Measurements from ENCODE around the gene FZR1.

FZR1 gene

DNA sequence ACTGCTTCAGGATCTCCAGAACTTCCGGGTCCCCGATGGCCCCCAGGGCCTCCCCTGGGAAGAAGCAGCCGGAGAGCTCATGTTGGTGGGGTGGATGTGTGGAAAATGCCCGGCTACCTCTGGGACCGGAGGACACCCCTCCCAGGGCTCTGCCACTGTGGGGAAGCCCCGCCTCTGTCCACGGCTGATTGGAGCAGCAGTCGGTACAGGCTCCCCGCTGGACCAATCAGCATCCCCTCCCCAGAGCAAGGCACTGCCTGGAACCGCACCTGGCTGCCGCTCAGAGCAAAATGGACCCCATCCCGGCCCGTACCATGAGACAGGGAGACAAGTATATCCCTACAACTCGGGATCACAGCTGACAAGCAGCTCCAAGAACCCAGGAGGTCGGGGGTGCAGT lies 12.1 kb upstream of the FZR1 start:
- H3K4me3 Mint-ChIP-seq, result no peak overlapping the region
- H3K9me3 Mint-ChIP-seq, result no peaks in the 10 kb centered on the region
- no peaks in the 10 kb centered on the region for H3K27me3 Mint-ChIP-seq
- DNase-seq, result no peak
- H3K4me1 Mint-ChIP-seq (ENCODE audit: low read depth in 2 of 2), result peaks cover 2 to 6% of the 10 kb centered on the region in 2 donors
- peaks cover 29% of the 10 kb centered on the region for H3K36me3 Mint-ChIP-seq (ENCODE audit: insufficient read depth)
- H3K27ac Mint-ChIP-seq, result no peak overlapping the region
- no peak for ATAC-seq (replicated peaks)

DNA sequence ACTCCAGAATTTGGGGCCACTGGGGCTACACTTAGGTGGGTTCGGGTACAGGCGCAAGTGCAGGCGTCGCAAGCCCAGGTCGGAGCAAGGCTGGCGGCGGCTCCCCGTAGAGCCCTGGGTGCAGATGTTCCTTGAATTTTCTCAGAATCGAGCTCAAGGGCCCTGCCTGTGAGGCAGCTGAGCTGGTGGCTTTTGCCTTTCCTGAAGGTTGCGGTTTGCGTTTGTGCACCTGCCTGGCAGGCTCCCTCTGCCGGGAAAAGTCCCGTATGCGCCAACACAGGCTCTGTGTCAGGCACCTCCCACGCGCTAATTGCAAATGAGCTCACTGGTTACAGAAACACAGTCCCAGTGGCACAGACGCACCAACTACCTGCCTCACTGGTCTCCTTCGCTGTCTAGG lies 11.6 kb upstream of the FZR1 start:
- no peaks in the 10 kb centered on the region for H3K9me3 Mint-ChIP-seq
- DNase-seq, result no peak
- no peak overlapping the region for H3K4me3 Mint-ChIP-seq
- peaks cover 6 to 8% of the 10 kb centered on the region in 2 donors for H3K4me1 Mint-ChIP-seq (ENCODE audit: low read depth in 2 of 2)
- no peak overlapping the region for H3K27ac Mint-ChIP-seq
- H3K36me3 Mint-ChIP-seq (ENCODE audit: insufficient read depth), result peaks cover 33% of the 10 kb centered on the region
- ATAC-seq (replicated peaks), result no peak
- no peaks in the 10 kb centered on the region for H3K27me3 Mint-ChIP-seq

- Mint-ChIP-seq H3K4me1 (ENCODE audit: low read depth in 2 of 2) (peaks cover 15 to 19% of the 10 kb centered on the region in 2 donors), H3K9me3 (no peaks in the 10 kb centered on the region), H3K27me3 (no peaks in the 10 kb centered on the region), H3K27ac (peak overlapping the region in 1 of 2 donors; percentile 61), H3K4me3 (no peak overlapping the region), H3K36me3 (ENCODE audit: insufficient read depth) (peaks cover 45% of the 10 kb centered on the region)
- DNase-seq, result no peak
- no peak for ATAC-seq (replicated peaks)
These were observed 9.5 kb upstream of the FZR1 start for GRCh38 chr19:3496392-3497273.

DNA sequence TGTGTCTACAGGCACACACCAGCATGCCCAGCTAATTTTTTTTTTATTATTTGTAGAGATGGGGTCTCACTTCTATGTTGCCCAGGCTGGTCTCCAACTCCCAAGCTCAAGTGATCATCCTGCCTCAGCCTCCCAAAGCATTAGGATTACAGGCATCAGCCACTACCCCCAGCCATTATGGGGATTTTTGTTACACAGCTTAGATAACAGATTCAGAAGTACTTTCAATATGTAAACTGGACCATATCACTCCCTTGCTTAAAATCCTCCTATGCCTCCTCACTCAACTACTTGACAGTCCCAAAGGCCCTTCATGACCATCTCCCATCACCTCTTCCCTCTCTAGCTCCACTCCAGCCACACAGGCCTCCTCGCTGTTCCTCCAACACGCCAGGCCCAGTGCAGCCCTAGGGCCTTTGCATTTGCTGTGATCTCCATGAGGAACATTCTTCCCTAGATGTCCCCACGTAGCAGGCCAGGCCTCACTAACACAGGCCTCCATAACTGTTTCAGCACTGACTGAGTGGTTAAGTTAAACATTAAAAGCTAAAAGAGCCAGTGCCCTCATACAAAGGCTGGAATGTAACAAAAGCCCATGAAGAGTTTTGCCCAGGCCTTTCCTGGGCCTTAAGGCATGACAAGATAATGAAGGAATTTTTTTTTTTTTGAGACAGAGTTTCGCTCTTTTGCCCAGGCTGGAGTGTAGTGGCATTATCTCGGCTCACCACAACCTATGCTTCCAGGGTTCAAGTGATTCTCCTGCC lies 8.2 kb upstream of the FZR1 start:
- Mint-ChIP-seq H3K36me3 (ENCODE audit: insufficient read depth) (peaks cover 45% of the 10 kb centered on the region), H3K27me3 (no peaks in the 10 kb centered on the region), H3K9me3 (no peaks in the 10 kb centered on the region), H3K27ac (no peak overlapping the region), H3K4me3 (no peak overlapping the region), H3K4me1 (ENCODE audit: low read depth in 2 of 2) (peaks cover 15 to 19% of the 10 kb centered on the region in 2 donors)
- ATAC-seq (replicated peaks) (no peak), DNase-seq (no peak)

GRCh38 chr19:3499738-3500428 lies 6.2 kb upstream of the FZR1 start:
- H3K27me3 Mint-ChIP-seq, result no peaks in the 10 kb centered on the region

DNA sequence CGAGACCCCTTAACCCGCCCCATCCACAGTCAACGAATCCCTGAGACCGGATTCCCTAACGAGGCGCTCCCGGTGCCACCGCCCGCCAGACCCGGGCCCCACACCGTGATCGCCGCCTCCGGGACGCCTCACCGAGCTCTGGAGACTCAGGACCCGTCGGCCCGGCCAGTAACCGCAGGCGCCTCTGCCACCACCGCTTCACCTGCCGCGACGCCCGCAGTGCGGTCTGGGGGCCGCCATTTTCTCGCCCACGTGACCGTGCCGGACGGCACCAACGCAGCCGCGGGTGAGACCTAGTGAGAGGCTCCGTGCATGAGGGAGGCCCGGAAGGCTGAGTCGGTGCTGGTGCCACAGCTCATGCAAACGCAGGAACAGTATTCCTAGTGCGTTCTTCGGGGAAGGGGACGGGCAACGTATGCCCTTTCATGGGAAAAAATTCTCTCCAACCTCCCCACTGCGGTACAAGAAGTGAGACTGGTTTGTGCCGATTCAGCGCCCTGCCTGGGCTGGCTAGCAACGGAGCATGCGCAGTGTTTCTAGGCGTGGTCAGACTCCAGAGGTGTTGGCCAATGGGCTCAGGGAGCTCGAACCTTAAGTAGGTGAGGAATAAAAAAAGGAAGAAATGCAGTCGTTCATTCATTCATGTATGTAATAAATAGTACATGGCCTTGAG lies 5.5 kb upstream of the FZR1 start, which contains the start of gene DOHH:
DOHH (minus strand) TSS at position 246 of the 673 bp plus-strand sequence. CDS start 3,860 bp downstream, outside the sequence.
- peaks cover 34% of the 10 kb centered on the region for H3K36me3 Mint-ChIP-seq (ENCODE audit: insufficient read depth)
- peaks cover 19 to 24% of the 10 kb centered on the region in 2 donors for H3K4me1 Mint-ChIP-seq (ENCODE audit: low read depth in 2 of 2)
- ATAC-seq (replicated peaks), result peak; percentile 86
- peak; percentile 90 to 91 (median 90) for DNase-seq
- no peaks in the 10 kb centered on the region for H3K27me3 Mint-ChIP-seq
- no peaks in the 10 kb centered on the region for H3K9me3 Mint-ChIP-seq
- peak within 1 kb of the TSS; percentile 99 to 100 for H3K27ac Mint-ChIP-seq
- peak within 1 kb of the TSS; percentile 92 to 96 for H3K4me3 Mint-ChIP-seq

More at GRCh38 chr19:3499738-3500428, 6.2 kb upstream of the FZR1 start:
- Mint-ChIP-seq H3K4me1 (ENCODE audit: low read depth in 2 of 2) (peaks cover 15 to 21% of the 10 kb centered on the region in 2 donors), H3K27ac (peak overlapping the region; percentile 99 to 100), H3K9me3 (no peaks in the 10 kb centered on the region), H3K4me3 (peak overlapping the region; percentile 92 to 96), H3K36me3 (ENCODE audit: insufficient read depth) (peaks cover 35% of the 10 kb centered on the region)
- ATAC-seq (replicated peaks) (no peak), DNase-seq (no peak)

- ATAC-seq (replicated peaks) (no peak), DNase-seq (no peak)
- Mint-ChIP-seq H3K36me3 (ENCODE audit: insufficient read depth) (peaks cover 42% of the 10 kb centered on the region), H3K27ac (no peak overlapping the region), H3K27me3 (no peaks in the 10 kb centered on the region), H3K4me1 (ENCODE audit: low read depth in 2 of 2) (peaks cover 26 to 29% of the 10 kb centered on the region in 2 donors), H3K9me3 (no peaks in the 10 kb centered on the region), H3K4me3 (no peak overlapping the region)
These were observed 4.3 kb upstream of the FZR1 start for GRCh38 chr19:3501780-3502179.

DNA sequence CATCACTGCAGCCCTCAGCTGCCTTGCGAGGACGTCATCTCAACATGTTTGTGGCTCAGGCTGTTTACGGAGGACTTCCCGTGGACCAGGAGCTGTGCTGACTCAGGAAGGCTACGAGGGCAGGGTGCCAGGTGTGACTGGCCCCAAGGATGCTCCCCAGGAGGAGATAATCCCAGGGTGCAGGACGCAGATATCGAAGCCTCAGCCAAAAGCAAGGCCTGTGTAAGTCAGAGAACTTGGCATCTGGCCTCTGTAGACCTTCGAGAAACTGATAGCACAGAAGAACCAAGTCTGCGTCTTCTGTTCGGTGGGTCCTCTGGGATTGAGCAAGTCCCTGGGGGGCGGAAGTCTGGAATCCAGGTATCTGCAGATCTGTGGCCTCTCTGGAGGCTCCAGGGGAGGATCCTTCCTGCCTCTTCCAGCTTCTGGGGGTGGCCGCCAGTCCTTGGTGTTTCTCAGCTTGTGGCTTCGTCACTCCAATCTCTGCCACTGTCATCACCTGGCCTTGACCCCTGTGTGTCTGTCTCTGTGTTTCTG lies 3.0 kb upstream of the FZR1 start:
- peaks cover 44% of the 10 kb centered on the region for H3K36me3 Mint-ChIP-seq (ENCODE audit: insufficient read depth)
- H3K27me3 Mint-ChIP-seq, result no peaks in the 10 kb centered on the region
- no peak overlapping the region for H3K27ac Mint-ChIP-seq
- no peak for ATAC-seq (replicated peaks)
- no peak overlapping the region for H3K4me3 Mint-ChIP-seq
- DNase-seq, result no peak
- no peaks in the 10 kb centered on the region for H3K9me3 Mint-ChIP-seq
- H3K4me1 Mint-ChIP-seq (ENCODE audit: low read depth in 2 of 2), result peaks cover 34% of the 10 kb centered on the region in 2 donors

- peak overlapping the region; percentile 94 to 95 for H3K4me3 Mint-ChIP-seq
These were observed 1.4 kb upstream of the FZR1 start for GRCh38 chr19:3504735-3505134.

GRCh38 chr19:3506384-3507340 lies 551 bp downstream of the FZR1 start:
- ATAC-seq (replicated peaks), result peak; percentile 17
- peaks cover 45% of the 10 kb centered on the region for H3K36me3 Mint-ChIP-seq (ENCODE audit: insufficient read depth)
- H3K27ac Mint-ChIP-seq, result peak overlapping the region; percentile 99
- peak; percentile 25 to 42 (median 39) for DNase-seq
- no peaks in the 10 kb centered on the region for H3K27me3 Mint-ChIP-seq
- H3K4me3 Mint-ChIP-seq, result peak overlapping the region; percentile 94 to 95
- H3K4me1 Mint-ChIP-seq (ENCODE audit: low read depth in 2 of 2), result peaks cover 43 to 46% of the 10 kb centered on the region in 2 donors
- no peaks in the 10 kb centered on the region for H3K9me3 Mint-ChIP-seq

More at GRCh38 chr19:3504735-3505134, 1.4 kb upstream of the FZR1 start:
- no peaks in the 10 kb centered on the region for H3K9me3 Mint-ChIP-seq
- H3K27me3 Mint-ChIP-seq, result no peaks in the 10 kb centered on the region
- peaks cover 44 to 45% of the 10 kb centered on the region in 2 donors for H3K4me1 Mint-ChIP-seq (ENCODE audit: low read depth in 2 of 2)
- H3K27ac Mint-ChIP-seq, result peak overlapping the region; percentile 99
- H3K36me3 Mint-ChIP-seq (ENCODE audit: insufficient read depth), result peaks cover 45% of the 10 kb centered on the region
- no peak for DNase-seq
- ATAC-seq (replicated peaks), result no peak

GRCh38 chr19:3507371-3508120 lies 1.4 kb downstream of the FZR1 start:
- peak overlapping the region; percentile 99 for H3K27ac Mint-ChIP-seq
- H3K9me3 Mint-ChIP-seq, result no peaks in the 10 kb centered on the region
- ATAC-seq (replicated peaks), result no peak
- H3K36me3 Mint-ChIP-seq (ENCODE audit: insufficient read depth), result peaks cover 48% of the 10 kb centered on the region
- peak overlapping the region; percentile 94 to 95 for H3K4me3 Mint-ChIP-seq
- H3K4me1 Mint-ChIP-seq (ENCODE audit: low read depth in 2 of 2), result peaks cover 50% of the 10 kb centered on the region in 2 donors
- DNase-seq, result no peak
- H3K27me3 Mint-ChIP-seq, result no peaks in the 10 kb centered on the region

Measured in effector memory CD8-positive, alpha-beta T cell (primary cell).